ENCODE measurements around the gene INPP4B.

Gene INPP4B

DNA sequence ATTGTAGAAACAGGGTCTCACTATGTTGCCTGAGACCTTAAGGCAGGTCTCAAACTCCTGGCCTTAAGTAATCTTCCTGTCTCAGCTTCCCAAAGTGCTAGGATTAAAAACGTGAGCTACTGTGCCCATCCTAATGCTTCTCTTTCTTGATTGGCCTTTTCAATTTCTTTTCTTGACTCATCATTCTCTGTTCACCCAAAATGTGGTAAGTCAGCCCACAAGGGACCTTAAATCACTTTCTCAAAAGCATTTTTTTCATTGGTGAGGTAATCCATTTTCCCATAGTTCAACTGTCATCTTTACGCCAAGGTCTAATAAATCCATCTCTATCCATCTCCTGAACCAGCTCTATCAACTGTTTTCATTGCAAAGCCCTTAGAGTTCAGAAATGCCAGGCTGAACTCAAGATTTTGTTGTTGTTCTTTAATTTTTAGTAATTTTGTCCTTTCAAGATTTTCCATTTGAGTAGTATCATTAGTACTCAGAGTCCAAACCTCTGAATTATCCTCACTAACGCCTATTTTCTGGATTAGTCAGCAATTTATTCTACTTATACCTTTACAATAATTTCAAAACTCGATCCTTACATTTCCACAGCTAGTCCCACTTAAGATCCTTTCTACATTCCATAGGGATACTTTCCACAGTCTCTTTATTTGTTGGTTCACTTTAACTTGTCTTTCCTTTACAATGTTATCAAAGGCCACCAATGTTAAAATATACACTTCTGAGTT lies 681.2 kb downstream of the INPP4B start:
- no peak for DNase-seq

DNA sequence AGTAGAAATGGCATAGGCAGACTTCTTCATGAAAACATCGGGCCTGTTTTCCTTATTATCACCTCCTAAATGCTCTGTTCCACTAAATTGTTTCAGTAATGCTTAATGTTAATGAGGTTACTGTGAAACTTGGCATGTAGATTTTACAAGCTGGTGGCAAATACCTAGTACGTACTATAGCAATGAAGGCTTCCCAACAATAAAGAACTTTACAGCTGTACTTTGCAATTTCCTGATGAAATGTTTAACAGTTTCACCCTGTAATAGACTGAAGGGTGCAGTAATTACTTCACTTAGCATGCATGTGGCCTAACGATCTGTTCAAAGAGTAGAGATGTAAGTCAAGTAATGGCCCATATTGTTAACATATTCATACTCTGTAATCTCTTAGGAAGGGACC lies 685.0 kb downstream of the INPP4B start:
- DNase-seq, result no peak

DNA sequence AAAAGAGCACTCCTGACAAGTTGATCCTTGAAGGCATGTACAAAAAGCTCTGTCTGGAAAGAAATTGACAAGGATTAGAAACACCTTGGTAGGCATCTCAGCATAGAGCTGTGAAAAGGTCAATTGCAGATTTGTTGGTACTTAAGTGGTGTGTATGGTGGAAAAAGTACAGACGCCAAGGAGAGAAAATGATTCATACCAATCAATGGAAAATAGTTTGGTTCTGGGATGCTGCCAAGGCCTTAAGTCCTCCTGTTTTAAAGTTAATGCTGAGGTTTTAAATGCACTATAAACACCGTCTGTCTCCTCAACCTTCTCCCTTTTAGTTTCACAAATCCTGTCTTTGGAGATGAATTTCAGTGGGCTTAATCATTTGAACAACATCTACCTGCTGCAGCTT lies 685.6 kb downstream of the INPP4B start:
- DNase-seq, result no peak

DNA sequence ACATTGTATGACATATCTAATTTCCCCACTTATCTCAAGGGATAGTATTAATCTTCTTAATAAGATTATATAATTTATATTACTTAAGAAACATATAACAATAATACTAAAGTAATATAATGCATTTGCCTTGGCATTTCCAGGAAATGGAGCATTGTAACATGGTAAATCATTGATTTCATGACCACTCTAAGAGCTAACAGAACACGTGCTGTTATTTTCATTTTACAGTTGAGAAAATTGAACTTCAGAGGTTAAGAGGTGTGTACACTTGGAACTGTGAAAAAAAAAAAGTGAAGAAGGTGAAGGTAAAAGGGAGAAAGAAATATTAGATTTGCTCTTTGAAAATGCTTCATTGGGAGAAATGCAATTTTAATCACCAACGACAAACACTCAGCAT lies 687.1 kb downstream of the INPP4B start:
- DNase-seq, result no peak

DNA sequence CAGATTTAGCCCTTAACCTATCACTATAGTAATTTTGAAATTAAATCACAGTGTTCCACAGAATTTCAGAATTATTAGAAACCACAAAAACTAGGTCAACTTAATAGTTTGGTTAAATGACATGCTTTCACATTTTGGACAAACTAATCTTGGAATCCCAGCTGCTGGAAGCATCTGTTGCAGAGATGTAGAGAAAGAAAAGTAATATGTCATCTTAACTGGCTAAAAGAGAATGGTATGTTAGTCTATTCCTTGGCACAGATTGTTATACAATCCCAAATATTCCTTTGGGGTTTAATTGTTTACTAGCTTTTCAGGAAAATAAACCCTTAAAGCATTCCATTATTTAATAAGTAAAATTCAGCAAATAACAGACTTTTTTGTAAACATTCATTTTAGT lies 689.8 kb downstream of the INPP4B start:
- no peak for DNase-seq

DNA sequence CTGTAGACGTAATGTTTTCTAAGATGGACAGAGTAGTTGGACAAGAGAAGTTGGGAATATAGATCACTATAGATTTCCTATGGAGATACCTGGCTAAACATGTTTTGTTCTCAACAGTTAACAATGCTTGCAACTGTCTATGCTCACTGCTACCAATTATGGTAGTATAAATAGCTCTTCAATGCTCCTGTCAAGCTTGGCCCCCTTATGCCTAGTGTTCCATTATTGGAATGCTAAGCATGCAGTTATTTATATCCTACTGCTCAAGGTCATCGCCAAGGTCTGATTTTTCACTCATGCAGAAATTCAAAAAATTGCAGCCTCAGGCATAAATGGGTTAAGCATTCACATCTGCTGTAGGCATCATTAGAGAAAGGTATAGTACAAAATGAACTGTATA lies 690.8 kb downstream of the INPP4B start:
- no peak for DNase-seq

DNA sequence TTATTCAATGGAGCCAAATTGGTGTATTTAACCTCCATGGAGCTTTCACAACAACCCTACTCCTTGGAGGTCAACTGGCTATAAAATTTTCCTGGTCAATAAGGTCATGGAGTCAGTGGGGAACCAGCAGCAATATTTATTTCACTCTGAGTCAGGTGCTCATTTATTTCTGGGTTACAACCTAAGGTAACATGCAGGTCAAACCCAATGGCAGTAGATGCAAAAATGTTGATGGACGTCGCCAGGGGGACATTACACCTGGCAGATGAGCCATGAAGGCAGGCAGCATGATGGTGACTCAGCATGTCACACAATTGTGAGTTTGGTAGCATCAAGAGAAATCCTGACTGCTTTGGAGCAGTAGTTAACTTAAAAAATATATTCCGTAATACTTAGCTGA lies 695.6 kb downstream of the INPP4B start:
- no peak for DNase-seq

DNA sequence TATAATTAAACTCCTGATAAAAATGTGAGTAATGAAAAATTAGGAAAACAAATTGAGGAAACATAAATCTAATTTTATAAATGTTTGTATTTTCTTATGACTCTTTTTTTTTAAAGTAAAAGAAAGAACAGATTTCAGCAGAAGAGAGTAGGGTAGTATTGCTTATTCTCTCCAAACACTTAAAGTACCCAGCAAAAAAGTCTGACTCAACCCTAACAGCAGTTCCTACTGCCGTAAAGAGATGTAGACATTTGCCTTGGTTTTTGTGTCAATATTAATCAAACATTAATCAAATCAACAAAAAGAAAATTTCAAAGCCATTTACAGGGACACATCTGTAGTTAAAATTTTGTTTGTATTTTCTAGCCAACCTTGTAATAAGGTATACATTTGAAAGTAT lies 701.3 kb downstream of the INPP4B start:
- no peak for DNase-seq

DNA sequence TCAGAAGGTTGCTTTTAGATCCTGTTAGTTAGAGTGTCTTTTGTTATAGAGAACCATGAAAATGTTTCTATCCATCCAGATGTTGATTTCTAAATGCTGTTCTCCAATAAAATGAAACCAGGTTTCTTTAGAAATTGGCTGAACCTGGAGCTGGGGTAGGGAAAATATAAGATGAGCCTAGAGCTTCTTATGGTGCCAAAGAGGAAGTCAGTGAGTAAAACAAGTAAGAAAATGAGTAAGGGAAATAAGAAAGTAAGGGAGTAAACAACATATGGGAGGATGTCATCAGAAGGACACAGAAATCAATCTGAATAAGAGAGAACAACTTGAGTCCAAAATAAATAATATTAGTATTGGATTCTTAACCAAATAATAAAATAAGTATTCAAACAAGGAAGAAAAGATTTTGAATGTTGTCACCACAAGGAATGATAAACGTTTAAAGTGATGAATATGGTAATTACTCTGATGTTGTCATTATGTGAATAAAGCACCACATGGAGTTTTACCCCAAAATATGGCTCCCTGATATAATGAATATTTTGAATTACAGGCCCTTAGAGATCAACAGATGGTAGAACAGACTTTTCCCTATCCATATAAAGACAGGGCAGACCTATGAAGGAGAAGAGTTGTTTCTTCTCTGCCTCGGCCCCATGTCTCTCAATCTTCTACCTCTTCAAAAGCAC lies 703.6 kb downstream of the INPP4B start:
- no peak for DNase-seq

DNA sequence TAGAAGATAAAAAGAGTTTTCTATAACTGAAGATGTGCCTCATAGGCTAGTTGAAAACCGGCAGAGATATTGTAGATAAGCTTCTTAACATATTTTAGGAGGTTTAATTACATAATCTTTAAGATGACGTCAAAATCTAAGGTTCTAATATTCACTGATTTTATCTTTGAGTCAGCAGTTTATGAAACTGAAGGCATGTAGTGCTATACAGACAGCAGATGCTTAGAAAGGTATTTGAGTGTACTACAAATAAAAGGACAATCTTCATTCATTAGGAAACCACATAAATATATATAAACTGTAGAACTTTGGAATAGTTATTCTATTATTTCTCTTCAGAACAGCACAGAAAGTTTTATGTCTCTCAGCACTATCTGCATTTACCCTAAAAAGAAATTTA lies 704.9 kb downstream of the INPP4B start:
- no peak for DNase-seq

DNA sequence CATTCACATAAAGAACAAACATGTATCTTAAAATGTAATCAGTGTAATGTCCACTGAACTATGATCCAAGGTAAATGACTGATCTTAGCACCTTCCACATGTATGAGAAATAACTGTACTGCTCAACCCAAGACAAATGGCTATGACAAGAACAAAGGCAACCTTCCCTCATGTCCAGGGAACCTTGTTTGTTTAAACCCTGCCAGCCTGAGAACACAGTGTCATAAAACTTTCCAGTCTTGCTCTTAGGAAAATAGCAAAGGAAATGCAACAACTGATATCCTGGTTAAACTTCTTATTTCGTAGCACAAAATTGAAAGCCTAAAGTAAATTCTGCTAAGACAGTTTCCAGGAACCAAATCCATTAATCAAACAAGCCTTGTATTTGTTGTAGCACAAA lies 715.4 kb downstream of the INPP4B start:
- DNase-seq, result no peak

DNA sequence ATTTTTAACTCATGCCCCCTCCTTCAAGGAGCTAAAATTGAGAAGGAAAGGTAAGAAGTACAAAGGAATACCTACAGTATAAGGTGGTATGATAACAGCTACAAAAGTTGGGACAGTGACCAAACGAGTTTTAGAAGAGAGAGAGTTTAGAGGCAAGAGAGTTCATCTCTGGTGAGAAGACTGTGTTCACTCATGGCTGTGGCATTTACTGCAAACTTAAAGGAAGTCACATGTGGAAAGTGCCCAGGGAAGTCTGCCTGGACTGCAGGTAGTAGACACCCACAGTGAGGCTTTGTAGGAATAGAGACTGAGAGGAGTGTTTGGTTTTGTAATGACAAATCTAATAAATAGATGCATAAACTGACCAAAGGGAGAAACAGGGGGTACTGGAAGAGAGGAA lies 716.2 kb downstream of the INPP4B start:
- DNase-seq, result no peak

DNA sequence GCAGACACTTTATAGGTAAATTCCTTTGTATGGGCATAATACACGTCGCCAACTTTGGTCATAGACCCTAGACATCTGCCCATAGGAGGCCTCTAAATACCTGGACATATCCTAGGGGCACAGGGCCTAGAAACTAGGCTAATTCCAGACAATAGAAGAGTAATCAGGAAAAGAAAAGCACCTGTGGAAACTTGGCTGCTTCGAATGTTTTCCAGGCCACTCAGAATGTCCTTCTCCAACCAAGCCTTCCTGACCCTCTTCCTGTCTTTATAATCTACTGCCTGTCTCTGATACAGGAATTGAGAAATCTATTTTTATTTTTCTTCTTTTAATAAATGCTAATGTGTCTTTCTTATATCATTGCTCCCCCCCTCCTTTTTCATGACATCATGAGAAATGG lies 716.6 kb downstream of the INPP4B start:
- no peak for DNase-seq

DNA sequence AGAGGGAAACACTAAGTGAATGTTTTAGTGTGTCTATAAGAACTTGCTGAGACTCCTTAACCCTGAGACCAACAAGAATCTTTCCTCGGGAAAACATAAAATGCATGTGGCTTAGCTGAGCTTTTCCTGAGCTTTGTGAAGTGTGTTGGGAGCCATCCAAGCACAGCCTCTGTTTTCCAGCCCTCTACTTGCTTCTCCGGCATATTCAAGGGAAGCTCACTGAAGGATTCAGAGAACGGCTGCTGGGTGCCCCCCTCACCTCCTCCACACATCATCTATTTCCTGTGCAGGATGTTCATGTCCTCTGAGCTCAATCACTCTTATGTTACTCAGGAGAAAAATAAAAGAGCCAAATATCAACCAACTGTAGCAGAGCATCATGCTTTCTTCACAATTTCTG lies 717.6 kb downstream of the INPP4B start:
- no peak for DNase-seq

DNA sequence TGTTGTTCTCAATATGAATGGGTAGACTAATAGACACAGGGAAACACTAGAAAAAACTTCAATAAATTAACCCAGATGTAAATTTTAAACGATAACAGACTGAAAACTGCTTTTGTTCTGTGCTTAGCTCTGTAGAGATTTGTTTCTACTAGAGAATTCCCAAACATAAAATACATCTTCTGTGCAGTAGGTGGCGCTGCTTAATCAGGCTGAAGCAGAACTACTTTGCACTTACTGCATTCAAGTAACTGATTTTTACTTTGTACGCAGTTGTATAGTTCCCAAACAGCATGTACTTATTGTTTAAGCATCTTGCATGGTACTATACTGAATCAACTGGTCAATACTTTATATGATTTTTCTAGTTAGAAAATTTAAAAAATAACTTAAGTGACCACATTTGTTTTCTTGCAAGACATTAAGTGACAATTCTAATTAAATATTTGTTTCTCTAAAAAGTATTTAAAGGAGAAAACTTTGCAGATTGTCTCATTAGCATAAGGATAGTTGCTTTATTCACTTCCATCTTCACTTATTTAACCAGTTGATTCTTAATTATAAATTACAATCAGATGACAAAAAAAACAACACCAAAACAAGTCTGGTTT lies 719.1 kb downstream of the INPP4B start:
- DNase-seq, result no peak

DNA sequence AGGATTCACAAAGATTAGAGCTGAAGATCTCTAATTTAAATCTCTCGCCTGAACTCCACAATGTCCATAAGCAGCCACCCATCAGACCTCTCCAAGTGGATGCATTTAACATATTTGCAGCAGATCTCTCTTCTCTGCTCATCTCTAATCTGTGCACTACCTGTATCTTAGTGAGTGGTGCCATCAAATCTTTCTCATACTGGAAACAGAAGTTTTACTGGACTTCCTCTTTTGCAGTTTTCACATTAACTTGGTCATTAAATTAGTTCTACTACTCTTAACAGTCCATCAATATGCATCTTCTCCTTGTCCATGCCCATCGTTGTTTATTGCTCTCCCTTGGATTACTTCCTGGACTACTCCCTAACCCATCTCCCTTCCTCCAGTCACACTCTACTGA lies 721.2 kb downstream of the INPP4B start:
- no peak for DNase-seq

DNA sequence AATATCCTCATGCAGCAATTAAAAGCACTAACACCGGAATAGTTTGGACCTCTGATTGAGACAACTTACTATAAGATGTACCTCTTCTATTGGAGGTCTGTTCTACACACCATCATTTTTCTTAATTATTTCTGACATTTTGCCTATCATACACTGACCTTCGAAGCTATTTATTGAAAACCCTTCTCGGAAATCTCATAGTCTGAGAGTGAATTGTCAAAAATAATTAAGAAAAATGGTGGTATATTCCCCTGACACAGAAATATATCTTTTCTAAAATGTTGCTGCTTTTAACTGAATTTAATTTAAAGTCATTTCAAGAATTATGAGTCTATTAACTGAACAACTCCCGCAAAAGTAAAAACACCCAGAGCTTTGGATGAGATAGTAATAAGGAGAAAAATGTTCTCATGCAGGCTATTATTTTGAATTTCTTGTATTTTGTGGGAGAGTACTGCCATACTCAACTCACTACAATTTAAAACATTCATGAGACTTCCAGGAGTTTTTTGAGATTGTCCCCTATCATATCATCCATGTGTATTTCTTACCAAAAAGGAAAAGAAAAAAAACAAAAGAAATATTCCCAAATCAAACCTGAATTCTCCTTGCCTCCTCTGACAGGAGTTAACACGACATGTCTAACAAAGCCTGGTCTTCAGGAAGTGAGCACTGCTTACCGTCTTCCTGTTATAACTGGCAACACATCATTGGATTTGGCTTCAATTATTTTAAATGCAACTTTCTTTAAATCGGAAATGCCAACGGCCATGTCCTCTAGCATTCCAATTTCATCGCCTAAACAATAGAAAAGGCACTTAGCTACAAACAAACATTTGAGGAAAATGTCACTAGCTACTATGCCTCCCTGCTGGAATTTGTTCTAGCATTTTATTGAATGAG lies 724.4 kb downstream of the INPP4B start:
- no peak for DNase-seq

DNA sequence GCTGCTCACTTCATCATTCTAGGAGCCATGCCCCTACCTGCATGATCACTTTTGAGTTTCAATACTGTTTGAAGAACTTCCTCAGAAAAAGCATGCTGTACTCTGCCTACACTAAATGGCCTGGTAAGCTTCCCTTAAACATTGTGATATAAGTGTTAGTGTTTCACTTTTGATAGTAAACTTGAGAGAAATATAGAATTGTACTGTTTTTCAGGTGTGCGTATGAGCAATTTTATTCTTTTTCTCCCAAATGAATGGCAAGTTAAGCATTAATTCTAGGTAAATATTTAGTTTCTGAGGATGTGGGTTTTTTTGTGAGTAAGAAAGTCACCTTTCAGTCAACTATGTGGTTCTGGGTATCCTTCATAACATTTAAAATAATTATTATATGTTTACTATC lies 725.2 kb downstream of the INPP4B start:
- DNase-seq, result no peak

DNA sequence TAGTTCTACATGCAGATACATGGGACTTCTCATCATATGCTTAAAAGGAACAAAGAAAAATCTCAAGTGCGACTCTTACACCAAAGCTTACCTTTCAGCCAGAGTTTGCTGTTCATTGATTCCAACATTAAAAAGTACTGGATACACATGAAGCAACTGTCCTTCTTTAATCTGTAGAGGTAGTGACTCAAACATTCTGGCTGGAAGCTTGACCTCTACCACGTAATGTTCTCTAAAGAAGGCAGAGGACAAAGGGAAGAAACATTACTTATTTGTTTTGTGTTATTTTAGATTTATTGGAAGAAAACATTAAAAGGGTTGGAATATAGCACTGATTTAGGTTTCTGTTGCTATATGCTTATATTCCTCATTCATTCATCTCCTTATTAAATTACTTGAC lies 733.6 kb downstream of the INPP4B start:
- no peak for DNase-seq

DNA sequence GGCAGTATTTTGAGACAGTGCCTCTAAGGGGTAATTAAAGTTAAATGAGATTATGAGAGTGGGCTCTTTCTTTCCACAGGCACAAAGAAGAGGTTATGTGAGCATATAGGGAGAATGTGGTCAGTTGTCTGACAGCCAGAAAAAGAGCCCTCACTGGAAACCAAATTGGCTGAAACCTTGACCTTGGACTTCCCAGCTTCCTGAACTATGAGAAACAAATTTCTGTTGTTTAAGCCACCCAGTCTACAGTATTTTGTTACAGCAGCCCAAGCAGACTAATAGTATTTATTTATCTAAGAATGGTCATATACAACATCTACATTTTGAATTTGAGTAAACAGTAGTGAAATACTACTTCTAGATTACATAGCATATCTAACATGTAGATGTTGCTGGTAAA lies 736.0 kb downstream of the INPP4B start:
- DNase-seq, result no peak

DNA sequence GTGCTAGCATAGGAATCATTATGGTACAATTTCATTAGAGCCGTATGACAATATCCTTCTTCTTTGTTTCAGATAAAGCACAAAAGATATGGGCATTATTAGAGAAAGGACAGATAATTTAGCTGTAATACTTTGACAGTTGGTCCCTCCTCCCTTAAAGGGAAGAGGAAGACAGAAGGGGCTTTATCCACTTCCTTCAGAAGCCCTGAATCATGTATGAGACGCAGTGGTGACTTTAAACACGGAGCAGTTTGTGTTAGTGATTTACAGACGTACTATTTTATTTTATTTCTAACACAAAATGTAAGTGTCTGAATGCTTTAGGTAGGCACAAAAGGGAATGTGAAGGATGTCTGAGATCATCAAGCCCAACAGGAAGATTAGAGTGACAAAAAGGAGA lies 742.1 kb downstream of the INPP4B start:
- DNase-seq, result no peak

DNA sequence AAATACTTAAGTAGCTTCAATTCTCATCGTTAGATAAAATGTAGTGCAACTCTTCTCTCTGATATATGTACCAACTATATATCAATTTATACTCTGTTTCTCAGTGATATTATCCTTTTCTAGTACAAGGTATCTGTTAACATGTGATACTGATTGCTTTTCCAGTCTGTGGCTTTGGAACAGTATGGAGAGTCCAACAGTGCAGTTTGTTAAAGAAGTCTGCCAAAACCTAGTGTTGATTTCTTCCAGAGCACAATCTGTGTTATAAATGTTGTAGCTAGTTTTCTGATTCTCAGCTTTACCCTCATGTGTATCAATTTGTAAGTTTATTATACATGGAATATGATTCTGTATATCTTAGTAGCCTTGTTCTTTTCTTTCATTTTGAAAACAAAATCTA lies 744.7 kb downstream of the INPP4B start:
- no peak for DNase-seq

DNA sequence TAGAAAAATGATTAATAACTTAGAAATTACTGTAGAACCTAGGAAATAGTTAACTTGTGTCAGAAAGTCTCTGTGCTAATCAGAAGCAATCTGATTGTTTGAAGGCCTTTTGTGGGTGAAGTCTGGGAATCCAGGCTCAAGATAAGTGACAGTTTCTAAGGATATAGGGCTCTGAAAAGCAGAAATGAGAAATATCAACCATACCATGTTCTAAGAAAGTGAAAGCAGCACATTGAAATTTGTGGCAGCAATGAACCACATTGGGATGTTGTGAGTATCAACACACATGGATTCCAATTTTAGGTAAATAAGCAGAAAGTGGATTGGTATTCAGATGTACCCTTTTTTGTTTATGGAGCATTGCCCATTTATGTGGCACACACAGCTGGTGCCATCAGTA lies 745.2 kb downstream of the INPP4B start:
- no peak for DNase-seq
